Measurements from ENCODE around the gene DHRS13.

DNA sequence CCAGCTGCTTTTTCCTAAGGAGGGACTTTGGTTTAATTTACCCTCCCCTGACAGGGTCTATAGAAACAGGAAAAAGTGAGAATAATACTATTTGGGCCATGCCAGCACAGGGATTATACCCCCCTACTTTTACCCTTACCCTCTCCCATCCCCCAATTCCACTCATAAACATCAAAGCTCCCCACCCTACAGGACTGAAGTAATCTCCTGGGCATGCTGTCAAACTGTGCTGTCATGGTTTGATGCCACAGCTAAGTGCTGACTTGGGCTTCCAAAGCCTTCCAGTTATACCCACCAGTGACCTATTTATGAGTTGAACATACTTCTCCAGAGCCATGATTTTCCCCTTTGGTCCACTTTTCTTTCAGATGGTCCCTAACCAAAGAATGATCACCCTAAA is 35.7 kb upstream of the DHRS13 start:
- TF ChIP-seq, protein P1, sequence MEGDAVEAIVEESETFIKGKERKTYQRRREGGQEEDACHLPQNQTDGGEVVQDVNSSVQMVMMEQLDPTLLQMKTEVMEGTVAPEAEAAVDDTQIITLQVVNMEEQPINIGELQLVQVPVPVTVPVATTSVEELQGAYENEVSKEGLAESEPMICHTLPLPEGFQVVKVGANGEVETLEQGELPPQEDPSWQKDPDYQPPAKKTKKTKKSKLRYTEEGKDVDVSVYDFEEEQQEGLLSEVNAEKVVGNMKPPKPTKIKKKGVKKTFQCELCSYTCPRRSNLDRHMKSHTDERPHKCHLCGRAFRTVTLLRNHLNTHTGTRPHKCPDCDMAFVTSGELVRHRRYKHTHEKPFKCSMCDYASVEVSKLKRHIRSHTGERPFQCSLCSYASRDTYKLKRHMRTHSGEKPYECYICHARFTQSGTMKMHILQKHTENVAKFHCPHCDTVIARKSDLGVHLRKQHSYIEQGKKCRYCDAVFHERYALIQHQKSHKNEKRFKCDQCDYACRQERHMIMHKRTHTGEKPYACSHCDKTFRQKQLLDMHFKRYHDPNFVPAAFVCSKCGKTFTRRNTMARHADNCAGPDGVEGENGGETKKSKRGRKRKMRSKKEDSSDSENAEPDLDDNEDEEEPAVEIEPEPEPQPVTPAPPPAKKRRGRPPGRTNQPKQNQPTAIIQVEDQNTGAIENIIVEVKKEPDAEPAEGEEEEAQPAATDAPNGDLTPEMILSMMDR (conservative IDR thresholded peaks at IDR 0.05; ENCODE audit: low read length) = no peak
- no peak for TF ChIP-seq EZH2phosphoT487 (IDR thresholded peaks at IDR 0.05; ENCODE audit: borderline replicate concordance, low read depth, low read length)
